Stomach (tissue), 9 donors: ENCODE results near the gene EPHB1. TPM values are rescaled to one million over a fixed set of nuclear protein-coding genes. Genes with fewer than 3 reads are reported as not detected.

Experiments
- DNase-seq, 2 donors: peaks; one replicate each; pipeline versions ENCODE4 v3.0.0 to v3.0.0-alpha.2; 2013 to 2019
- H3K27ac ChIP-seq, 5 donors: fragments of 200-600 bp in 4 of 5; sonication (generic) in 4 of 5; one replicate each; pipeline ENCODE4 v1.5.1; 2013 to 2019; ENCODE audit warnings: mild to moderate bottlenecking in 1 of 5, moderate library complexity in 1 of 5
- H3K27me3 ChIP-seq, 3 donors: fragments of 200-600 bp; sonication (generic); one replicate each; pipeline ENCODE4 v1.5.1; 2017 to 2019; ENCODE audit warnings: mixed run types in 1 of 3
- H3K36me3 ChIP-seq, 4 donors: fragments of 200-600 bp; sonication (generic); 1 replicate in 3 of 4; 2 replicates in 1 of 4; pipeline ENCODE4 v1.5.1; 2016 to 2019
- H3K4me1 ChIP-seq, 4 donors: fragments of 200-600 bp; sonication (generic); one replicate each; pipeline ENCODE4 v1.5.1; 2016 to 2019
- H3K4me3 ChIP-seq, 4 donors: fragments of 200-600 bp; sonication (generic) in 3 of 4; one replicate each; pipeline ENCODE4 v1.5.1; 2016 to 2019; ENCODE audit warnings: mild to moderate bottlenecking in 1 of 4
- H3K9me3 ChIP-seq, 4 donors: fragments of 200-600 bp; sonication (generic); one replicate each; pipeline ENCODE4 v1.5.1; 2016 to 2019
- CTCF ChIP-seq, 7 experiments: fragments of 450-650 bp in 4 of 7; fragments of 200-600 bp in 3 of 7; sonication (generic) in 3 of 7; IDR thresholded peaks; one replicate each; pipeline ENCODE4 v1.5.1; 2016 to 2019; ENCODE audit warnings: antibody characterized with exemption in 7 of 7, control low read depth in 2 of 7, mild to moderate bottlenecking in 1 of 7
- EP300 ChIP-seq: sonication (generic); formaldehyde crosslinking; IDR thresholded peaks from one replicate; pipeline ENCODE4 v1.6.1; 2017; ENCODE audit warnings: antibody characterized with exemption
- POLR2A ChIP-seq, 4 donors: fragments of 450-650 bp; IDR thresholded peaks; one replicate each; pipeline ENCODE4 v1.6.1; 2016; ENCODE audit warnings: antibody characterized with exemption in 4 of 4, control low read depth in 2 of 4, mild to moderate bottlenecking in 1 of 4, moderate library complexity in 1 of 4
- POLR2AphosphoS5 ChIP-seq, 3 donors: sonication (generic); formaldehyde crosslinking; IDR thresholded peaks; one replicate each; pipeline ENCODE4 v1.6.1; 2016; ENCODE audit warnings: antibody characterized with exemption in 3 of 3
- WGBS, 5 donors: extraction: QIAGEN DNeasy Blood & Tissue Kit in 3 of 5; methylation state at CpG; one replicate each; pipeline versions ENCODE4 v1.1.5 to v1.1.7; 2013 to 2018; 5-methylcytosine and 5-hydroxymethylcytosine counted together
- intact Hi-C: fragments of 100-400 bp; cut with DNase I; formaldehyde crosslinking; loops from one replicate; pipeline ENCODE4 v1.15.1; 2023; ENCODE audit warnings: low total_unique reads
- polyA plus RNA-seq, 3 donors: library from polyadenylated mRNA; stranded (reverse); fragments of 200-250 nt; gene quantifications; one replicate each; pipeline ENCODE4 v1.2.3, GENCODE V29; 2013
- total RNA-seq, 5 donors: library from RNA; depleted of rRNA; stranded (reverse); fragments of >200 nt; gene quantifications; one replicate each; pipeline versions ENCODE4 v1.1.0 to v1.2.3, GENCODE V29; 2014 to 2016
- donor health status: healthy with polysubstance abuse.
- donor health status: Bipolar disorder and iron deficiency.
- donor health status: healthy.

EPHB1 gene
- total and polyA plus RNA-seq, 8 donors, result 0.13 to 2.3 (median 1.0) TPM; not detected in 4

GRCh38 chr3:135134684-135135075 lies 339.6 kb downstream of the EPHB1 start:
- Histone ChIP-seq H3K27ac (no peak overlapping the region), H3K27me3 (no peaks in the 10 kb centered on the region), H3K9me3 (no peaks in the 10 kb centered on the region), H3K4me3 (no peak overlapping the region), H3K36me3 (no peaks in the 10 kb centered on the region), H3K4me1 (no peaks in the 10 kb centered on the region)
- TF ChIP-seq EP300 (no peak), POLR2AphosphoS5 (IDR thresholded peaks at IDR 0.05) (no peak), CTCF (IDR thresholded peaks at IDR 0.05) (no peak), POLR2A (IDR thresholded peaks at IDR 0.05) (no peak)
- 72 to 90% (median 81%) methylated on average over 3 of the region's 3 CpGs for WGBS, 5 donors
- DNase-seq, result no peak
- intact Hi-C loops, result no loop called here

- WGBS, 5 donors, result 77 to 95% (median 83%) methylated on average over 1 of the region's 1 CpG
- no peak overlapping the region for H3K27ac ChIP-seq
- intact Hi-C loops, result no loop called here
- no peaks in the 10 kb centered on the region for H3K36me3 ChIP-seq
- no peak overlapping the region for H3K4me3 ChIP-seq
- no peak for DNase-seq
- no peaks in the 10 kb centered on the region for H3K27me3 ChIP-seq
- TF ChIP-seq CTCF (IDR thresholded peaks at IDR 0.05) (no peak), POLR2A (IDR thresholded peaks at IDR 0.05) (no peak), POLR2AphosphoS5 (IDR thresholded peaks at IDR 0.05) (no peak), EP300 (no peak)
- no peaks in the 10 kb centered on the region for H3K9me3 ChIP-seq
- no peaks in the 10 kb centered on the region for H3K4me1 ChIP-seq
These were observed 340.4 kb downstream of the EPHB1 start for GRCh38 chr3:135135445-135135844.

- no peak overlapping the region for H3K4me3 ChIP-seq
- WGBS, 5 donors, result 65 to 81% (median 77%) methylated on average over 3 of the region's 3 CpGs
- H3K36me3 ChIP-seq, result no peaks in the 10 kb centered on the region
- H3K9me3 ChIP-seq, result no peaks in the 10 kb centered on the region
- DNase-seq, result no peak
- no peak overlapping the region for H3K27ac ChIP-seq
- no peaks in the 10 kb centered on the region for H3K4me1 ChIP-seq
- intact Hi-C loops, result no loop called here
- no peak for TF ChIP-seq POLR2A (IDR thresholded peaks at IDR 0.05)
- H3K27me3 ChIP-seq, result no peaks in the 10 kb centered on the region
These were observed 341.5 kb downstream of the EPHB1 start for GRCh38 chr3:135136361-135137100.

- WGBS, 5 donors, result 68 to 88% (median 77%) methylated on average over 2 of the region's 2 CpGs
- Histone ChIP-seq H3K4me3 (no peak overlapping the region), H3K27me3 (no peaks in the 10 kb centered on the region), H3K9me3 (no peaks in the 10 kb centered on the region), H3K27ac (no peak overlapping the region), H3K36me3 (no peaks in the 10 kb centered on the region), H3K4me1 (no peaks in the 10 kb centered on the region)
- intact Hi-C loops, result no loop called here
- DNase-seq, result no peak
- TF ChIP-seq POLR2A (IDR thresholded peaks at IDR 0.05) (no peak), EP300 (no peak), POLR2AphosphoS5 (IDR thresholded peaks at IDR 0.05) (no peak), CTCF (IDR thresholded peaks at IDR 0.05) (no peak)
These were observed 342.2 kb downstream of the EPHB1 start for GRCh38 chr3:135137296-135137695.

GRCh38 chr3:135138776-135139175 lies 343.7 kb downstream of the EPHB1 start:
- Histone ChIP-seq H3K36me3 (no peaks in the 10 kb centered on the region), H3K9me3 (no peaks in the 10 kb centered on the region), H3K4me3 (no peak overlapping the region), H3K27ac (no peak overlapping the region), H3K27me3 (no peaks in the 10 kb centered on the region), H3K4me1 (no peaks in the 10 kb centered on the region)
- intact Hi-C loops, result no loop called here
- WGBS, 5 donors, result 78 to 88% (median 82%) methylated on average over 4 of the region's 4 CpGs
- TF ChIP-seq EP300 (no peak), CTCF (IDR thresholded peaks at IDR 0.05) (no peak), POLR2AphosphoS5 (IDR thresholded peaks at IDR 0.05) (no peak), POLR2A (IDR thresholded peaks at IDR 0.05) (no peak)
- no peak for DNase-seq
